ENCODE data around the gene SEMA5A. TPM values are rescaled to one million over a fixed set of nuclear protein-coding genes. Genes with fewer than 3 reads are reported as not detected.
"Not testable (repeated sequence)": the region's sequence is repeated elsewhere in the genome, so short reads cannot be mapped to it uniquely, and the experiment has no call there.

The SEMA5A gene
- total RNA-seq, 1 donor from 2014 or later, result not detected

GRCh38 chr5:9423571-9423970 lies 122.3 kb downstream of the SEMA5A start:
- H3K27ac Mint-ChIP-seq, result no peak overlapping the region
- no peaks in the 10 kb centered on the region for H3K36me3 Mint-ChIP-seq (ENCODE audit: low read depth)
- no peaks in the 10 kb centered on the region for H3K4me1 Mint-ChIP-seq
- intact Hi-C loops (cut with micrococcal nuclease), result no loop called here
- H3K4me3 Mint-ChIP-seq, result no peak overlapping the region
- peaks cover 10% of the 10 kb centered on the region for H3K9me3 Mint-ChIP-seq
- DNase-seq, result no peak
- no peaks in the 10 kb centered on the region for H3K27me3 Mint-ChIP-seq

- Mint-ChIP-seq H3K4me1 (no peaks in the 10 kb centered on the region), H3K4me3 (no peak overlapping the region), H3K27me3 (no peaks in the 10 kb centered on the region), H3K36me3 (ENCODE audit: low read depth) (no peaks in the 10 kb centered on the region), H3K27ac (no peak overlapping the region), H3K9me3 (peaks cover 10% of the 10 kb centered on the region)
- no peak for DNase-seq
- intact Hi-C loops (cut with micrococcal nuclease), result no loop called here
These were observed 124.0 kb downstream of the SEMA5A start for GRCh38 chr5:9421884-9422283.

- Mint-ChIP-seq H3K4me3 (no peak overlapping the region), H3K27ac (no peak overlapping the region), H3K4me1 (no peaks in the 10 kb centered on the region), H3K27me3 (no peaks in the 10 kb centered on the region), H3K9me3 (peaks cover 10% of the 10 kb centered on the region), H3K36me3 (ENCODE audit: low read depth) (no peaks in the 10 kb centered on the region)
- no peak for DNase-seq
- intact Hi-C loops (cut with micrococcal nuclease), result no loop called here
These were observed 126.1 kb downstream of the SEMA5A start for GRCh38 chr5:9419794-9420193.

GRCh38 chr5:9415566-9415965 lies 130.3 kb downstream of the SEMA5A start:
- H3K27ac Mint-ChIP-seq, result no peak overlapping the region
- DNase-seq, result no peak
- no peaks in the 10 kb centered on the region for H3K4me1 Mint-ChIP-seq
- peaks cover 7% of the 10 kb centered on the region for H3K9me3 Mint-ChIP-seq
- no peak overlapping the region for H3K4me3 Mint-ChIP-seq
- intact Hi-C loops (cut with micrococcal nuclease), result no loop called here
- no peaks in the 10 kb centered on the region for H3K36me3 Mint-ChIP-seq (ENCODE audit: low read depth)
- no peaks in the 10 kb centered on the region for H3K27me3 Mint-ChIP-seq

GRCh38 chr5:9415091-9415490 lies 130.8 kb downstream of the SEMA5A start:
- no peaks in the 10 kb centered on the region for H3K4me1 Mint-ChIP-seq
- H3K27me3 Mint-ChIP-seq, result no peaks in the 10 kb centered on the region
- no peak overlapping the region for H3K27ac Mint-ChIP-seq
- intact Hi-C loops (cut with micrococcal nuclease), result no loop called here
- no peak for DNase-seq
- H3K4me3 Mint-ChIP-seq, result no peak overlapping the region
- H3K9me3 Mint-ChIP-seq, result peaks cover 7% of the 10 kb centered on the region
- no peaks in the 10 kb centered on the region for H3K36me3 Mint-ChIP-seq (ENCODE audit: low read depth)

GRCh38 chr5:9411142-9411541 lies 134.7 kb downstream of the SEMA5A start:
- intact Hi-C loops (cut with micrococcal nuclease), result no loop called here
- DNase-seq, result no peak
- H3K4me3 Mint-ChIP-seq, result no peak overlapping the region
- no peaks in the 10 kb centered on the region for H3K36me3 Mint-ChIP-seq (ENCODE audit: low read depth)
- no peaks in the 10 kb centered on the region for H3K9me3 Mint-ChIP-seq
- no peaks in the 10 kb centered on the region for H3K27me3 Mint-ChIP-seq
- H3K4me1 Mint-ChIP-seq, result no peaks in the 10 kb centered on the region
- H3K27ac Mint-ChIP-seq, result no peak overlapping the region

GRCh38 chr5:9409413-9409960 lies 136.4 kb downstream of the SEMA5A start:
- H3K4me1 Mint-ChIP-seq, result no peaks in the 10 kb centered on the region

GRCh38 chr5:9408964-9409363 lies 136.9 kb downstream of the SEMA5A start:
- Mint-ChIP-seq H3K27me3 (no peaks in the 10 kb centered on the region), H3K27ac (no peak overlapping the region), H3K36me3 (ENCODE audit: low read depth) (no peaks in the 10 kb centered on the region), H3K4me1 (no peaks in the 10 kb centered on the region), H3K9me3 (no peaks in the 10 kb centered on the region), H3K4me3 (no peak overlapping the region)
- DNase-seq, result no peak
- intact Hi-C loops (cut with micrococcal nuclease), result no loop called here

More at GRCh38 chr5:9409413-9409960, 136.4 kb downstream of the SEMA5A start:
- Mint-ChIP-seq H3K4me3 (no peak overlapping the region), H3K36me3 (ENCODE audit: low read depth) (no peaks in the 10 kb centered on the region), H3K9me3 (no peaks in the 10 kb centered on the region), H3K27me3 (no peaks in the 10 kb centered on the region), H3K27ac (no peak overlapping the region)
- intact Hi-C loops (cut with micrococcal nuclease), result no loop called here
- DNase-seq, result no peak

- Mint-ChIP-seq H3K4me3 (no peak overlapping the region), H3K27me3 (no peaks in the 10 kb centered on the region), H3K4me1 (no peaks in the 10 kb centered on the region), H3K9me3 (no peaks in the 10 kb centered on the region), H3K27ac (no peak overlapping the region), H3K36me3 (ENCODE audit: low read depth) (no peaks in the 10 kb centered on the region)
- DNase-seq, result no peak
- intact Hi-C loops (cut with micrococcal nuclease), result no loop called here
These were observed 140.6 kb downstream of the SEMA5A start for GRCh38 chr5:9405196-9405754.

GRCh38 chr5:9401786-9402472 lies 143.9 kb downstream of the SEMA5A start:
- Mint-ChIP-seq H3K36me3 (ENCODE audit: low read depth) (no peaks in the 10 kb centered on the region), H3K27ac (no peak overlapping the region)

GRCh38 chr5:9399783-9400182 lies 146.1 kb downstream of the SEMA5A start:
- H3K27ac Mint-ChIP-seq; intact Hi-C loops (cut with micrococcal nuclease); H3K4me1 Mint-ChIP-seq; DNase-seq; H3K27me3 Mint-ChIP-seq; H3K36me3 Mint-ChIP-seq (ENCODE audit: low read depth); H3K9me3 Mint-ChIP-seq; H3K4me3 Mint-ChIP-seq: not testable (repeated sequence)

More at GRCh38 chr5:9401786-9402472, 143.9 kb downstream of the SEMA5A start:
- H3K4me1 Mint-ChIP-seq, result no peaks in the 10 kb centered on the region
- peaks cover 5% of the 10 kb centered on the region for H3K9me3 Mint-ChIP-seq
- H3K4me3 Mint-ChIP-seq, result no peak overlapping the region
- intact Hi-C loops (cut with micrococcal nuclease), result no loop called here
- no peaks in the 10 kb centered on the region for H3K27me3 Mint-ChIP-seq
- DNase-seq, result no peak

- peaks cover 5% of the 10 kb centered on the region for H3K9me3 Mint-ChIP-seq
- no peak overlapping the region for H3K27ac Mint-ChIP-seq
- H3K27me3 Mint-ChIP-seq, result no peaks in the 10 kb centered on the region
- no peak overlapping the region for H3K4me3 Mint-ChIP-seq
- no peaks in the 10 kb centered on the region for H3K4me1 Mint-ChIP-seq
- intact Hi-C loops (cut with micrococcal nuclease), result no loop called here
- H3K36me3 Mint-ChIP-seq (ENCODE audit: low read depth), result no peaks in the 10 kb centered on the region
- DNase-seq, result no peak
These were observed 146.8 kb downstream of the SEMA5A start for GRCh38 chr5:9399094-9399493.

- DNase-seq, result no peak
- intact Hi-C loops (cut with micrococcal nuclease), result no loop called here
- Mint-ChIP-seq H3K9me3 (peaks cover 5% of the 10 kb centered on the region), H3K4me1 (no peaks in the 10 kb centered on the region), H3K36me3 (ENCODE audit: low read depth) (no peaks in the 10 kb centered on the region), H3K4me3 (no peak overlapping the region), H3K27ac (no peak overlapping the region), H3K27me3 (no peaks in the 10 kb centered on the region)
These were observed 147.6 kb downstream of the SEMA5A start for GRCh38 chr5:9398227-9398626.

- H3K36me3 Mint-ChIP-seq (ENCODE audit: low read depth), result no peaks in the 10 kb centered on the region
- no peak for DNase-seq
- H3K27ac Mint-ChIP-seq, result no peak overlapping the region
- H3K27me3 Mint-ChIP-seq, result no peaks in the 10 kb centered on the region
- H3K9me3 Mint-ChIP-seq, result peaks cover 5% of the 10 kb centered on the region
- H3K4me1 Mint-ChIP-seq, result no peaks in the 10 kb centered on the region
- intact Hi-C loops (cut with micrococcal nuclease), result no loop called here
- H3K4me3 Mint-ChIP-seq, result no peak overlapping the region
These were observed 149.5 kb downstream of the SEMA5A start for GRCh38 chr5:9396285-9396770.

Measured in activated CD4-positive, alpha-beta T cell treated with anti-CD3 and anti-CD28 coated beads, Interleukin-2, amount 10 ng/mL, durations not matched to agents 24 days and 14 days (primary cell).